HS-27A (cell line): ENCODE results near the gene BCAS2.

Source experiments
- DNase-seq: peaks from one replicate; pipeline ENCODE4 v3.0.0-alpha.2; 2012; ENCODE audit warnings: low read depth, missing footprints

BCAS2 gene

GRCh38 chr1:114558544-114558943 lies 22.9 kb downstream of the BCAS2 start:
- no peak for DNase-seq

GRCh38 chr1:114554577-114554976 lies 26.8 kb downstream of the BCAS2 start:
- no peak for DNase-seq

- no peak for DNase-seq
Measured at GRCh38 chr1:114552106-114552639, 29.2 kb downstream of the BCAS2 start.

GRCh38 chr1:114551400-114551799 lies 30.0 kb downstream of the BCAS2 start:
- DNase-seq, result no peak

GRCh38 chr1:114550336-114550735 lies 31.1 kb downstream of the BCAS2 start:
- no peak for DNase-seq

- DNase-seq, result no peak
Measured at GRCh38 chr1:114549137-114549536, 32.3 kb downstream of the BCAS2 start.

GRCh38 chr1:114547076-114547475 lies 34.3 kb downstream of the BCAS2 start:
- DNase-seq, result no peak

GRCh38 chr1:114545796-114546195 lies 35.6 kb downstream of the BCAS2 start:
- no peak for DNase-seq

GRCh38 chr1:114545315-114545714 lies 36.1 kb downstream of the BCAS2 start:
- no peak for DNase-seq

- DNase-seq, result no peak
Measured at GRCh38 chr1:114540821-114541220, 40.6 kb downstream of the BCAS2 start.

GRCh38 chr1:114540272-114540671 lies 41.1 kb downstream of the BCAS2 start:
- no peak for DNase-seq

GRCh38 chr1:114536043-114536442 lies 45.4 kb downstream of the BCAS2 start:
- no peak for DNase-seq

GRCh38 chr1:114535401-114535800 lies 46.0 kb downstream of the BCAS2 start:
- no peak for DNase-seq

GRCh38 chr1:114531094-114531493 lies 50.3 kb downstream of the BCAS2 start:
- DNase-seq, result no peak

GRCh38 chr1:114530224-114530623 lies 51.2 kb downstream of the BCAS2 start:
- no peak for DNase-seq

GRCh38 chr1:114524944-114525343 lies 56.5 kb downstream of the BCAS2 start:
- no peak for DNase-seq

- no peak for DNase-seq
Measured at GRCh38 chr1:114522264-114522575, 59.2 kb downstream of the BCAS2 start.

- DNase-seq, result no peak
Measured at GRCh38 chr1:114521396-114522263, 59.8 kb downstream of the BCAS2 start.
